Measurements from ENCODE around the gene GPR62. TPM values are rescaled to one million over a fixed set of nuclear protein-coding genes. Genes with fewer than 3 reads are reported as not detected.
A peak's percentile ranks its signal among the peaks of the same experiment; 100 is the strongest.

Gene GPR62
- polyA plus RNA-seq, 3 donors from 2014 or later, result not detected

DNA sequence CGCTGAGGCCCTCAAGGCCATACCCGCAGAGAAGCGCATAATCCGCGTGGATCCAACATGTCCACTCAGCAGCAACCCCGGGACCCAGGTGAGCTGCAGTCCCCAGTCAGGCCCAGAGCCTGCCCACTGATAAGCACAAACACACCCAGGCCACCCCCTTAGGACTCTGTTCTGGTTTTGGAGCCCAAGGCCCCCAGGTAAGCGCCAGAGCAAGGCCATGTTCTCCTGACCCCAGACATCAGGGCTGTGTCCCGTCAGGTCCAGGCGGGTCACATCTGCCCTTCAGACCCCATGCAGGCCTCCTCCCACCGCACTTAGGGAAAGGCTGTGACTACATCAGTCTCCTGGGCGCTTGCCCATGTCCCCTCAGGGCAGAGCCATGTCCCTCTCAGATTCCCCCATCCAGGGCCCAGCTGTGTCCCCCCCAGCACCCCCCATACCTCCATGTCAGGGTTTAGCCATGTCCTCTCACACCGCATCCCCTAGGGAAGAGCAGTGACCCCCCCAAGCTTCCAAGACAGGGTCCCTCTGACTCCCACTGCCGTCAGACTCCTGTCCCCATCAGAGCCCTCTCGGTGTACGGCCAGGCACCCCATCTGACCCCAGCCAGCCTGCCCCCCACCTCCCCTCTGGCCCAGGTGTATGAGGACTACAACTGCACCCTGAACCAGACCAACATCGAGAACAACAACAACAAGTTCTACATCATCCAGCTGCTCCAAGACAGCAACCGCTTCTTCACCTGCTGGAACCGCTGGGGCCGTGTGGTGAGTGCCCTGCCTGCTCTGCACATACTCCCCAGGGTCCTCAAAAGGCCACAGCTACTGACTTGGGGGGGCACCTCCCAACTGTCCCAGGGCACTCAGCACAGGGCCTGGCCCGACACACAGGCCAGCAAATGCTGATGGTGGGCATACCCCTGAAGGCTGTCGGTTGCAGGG lies 11.5 kb upstream of the GPR62 start:
- Mint-ChIP-seq H3K9me3 (no peaks in the 10 kb centered on the region), H3K4me3 (peak overlapping the region in 4 of 5 donors; percentile 9 to 90 (median 18)), H3K36me3 (no peaks in the 10 kb centered on the region), H3K4me1 (peaks cover 26 to 31% of the 10 kb centered on the region in 2 donors), H3K27me3 (ENCODE audit: low read depth in 3 of 3) (peaks cover 2 to 7% (median 6%) of the 10 kb centered on the region in 3 donors), H3K27ac (peak overlapping the region in 3 of 6 donors; percentile 21 to 64 (median 47))
- DNase-seq, result no peak

GRCh38 chr3:51944451-51945021 lies 10.6 kb upstream of the GPR62 start:
- H3K9me3 Mint-ChIP-seq, result no peaks in the 10 kb centered on the region
- peaks cover 21 to 28% of the 10 kb centered on the region in 2 donors for H3K4me1 Mint-ChIP-seq
- peak overlapping the region in 2 of 5 donors; percentile 2 to 12 for H3K4me3 Mint-ChIP-seq
- H3K27me3 Mint-ChIP-seq (ENCODE audit: low read depth in 3 of 3), result peaks cover 2 to 7% (median 6%) of the 10 kb centered on the region in 3 donors
- no peaks in the 10 kb centered on the region for H3K36me3 Mint-ChIP-seq
- peak overlapping the region in 2 of 6 donors; percentile 21 to 71 for H3K27ac Mint-ChIP-seq
- DNase-seq, result no peak

DNA sequence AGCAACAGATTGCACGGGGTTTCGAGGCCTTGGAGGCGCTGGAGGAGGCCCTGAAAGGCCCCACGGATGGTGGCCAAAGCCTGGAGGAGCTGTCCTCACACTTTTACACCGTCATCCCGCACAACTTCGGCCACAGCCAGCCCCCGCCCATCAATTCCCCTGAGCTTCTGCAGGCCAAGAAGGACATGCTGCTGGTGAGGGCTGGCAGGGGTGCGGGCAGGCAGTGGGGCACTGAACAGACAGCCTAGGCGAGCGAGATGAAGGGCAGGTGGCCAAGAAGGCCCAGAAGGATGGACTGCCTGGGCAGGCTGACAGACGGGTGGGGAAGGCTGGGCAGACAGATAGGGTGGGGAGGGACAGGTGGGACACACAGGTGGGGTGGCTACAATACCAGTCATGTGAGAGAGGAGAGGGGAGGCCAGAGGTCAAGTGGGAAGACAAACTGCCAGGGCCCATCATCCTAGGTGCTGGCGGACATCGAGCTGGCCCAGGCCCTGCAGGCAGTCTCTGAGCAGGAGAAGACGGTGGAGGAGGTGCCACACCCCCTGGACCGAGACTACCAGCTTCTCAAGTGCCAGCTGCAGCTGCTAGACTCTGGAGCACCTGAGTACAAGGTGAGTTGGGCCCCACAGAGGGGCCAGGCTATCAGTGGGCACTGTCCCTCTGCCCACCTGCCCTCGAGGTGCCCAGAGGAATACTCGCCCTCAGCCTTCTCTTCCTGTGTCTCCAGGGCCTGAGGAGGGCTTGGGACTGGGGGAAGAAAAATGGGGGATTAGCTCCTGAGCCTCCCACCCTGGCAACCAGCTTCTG lies 9.9 kb upstream of the GPR62 start:
- peaks cover 2 to 7% (median 6%) of the 10 kb centered on the region in 3 donors for H3K27me3 Mint-ChIP-seq (ENCODE audit: low read depth in 3 of 3)
- no peak for DNase-seq
- no peak overlapping the region for H3K4me3 Mint-ChIP-seq
- no peak overlapping the region for H3K27ac Mint-ChIP-seq
- peaks cover 20 to 24% of the 10 kb centered on the region in 2 donors for H3K4me1 Mint-ChIP-seq
- H3K36me3 Mint-ChIP-seq, result no peaks in the 10 kb centered on the region
- H3K9me3 Mint-ChIP-seq, result no peaks in the 10 kb centered on the region

- Mint-ChIP-seq H3K27ac (no peak overlapping the region), H3K4me1 (peaks cover 11 to 15% of the 10 kb centered on the region in 2 donors), H3K4me3 (no peak overlapping the region), H3K27me3 (ENCODE audit: low read depth in 3 of 3) (peaks cover 2 to 7% (median 6%) of the 10 kb centered on the region in 3 donors), H3K9me3 (no peaks in the 10 kb centered on the region), H3K36me3 (no peaks in the 10 kb centered on the region)
- no peak for DNase-seq
These were observed 9.1 kb upstream of the GPR62 start for GRCh38 chr3:51945926-51946705.

GRCh38 chr3:51946796-51947195 lies 8.4 kb upstream of the GPR62 start:
- H3K27me3 Mint-ChIP-seq (ENCODE audit: low read depth in 3 of 3), result peaks cover 2 to 6% (median 4%) of the 10 kb centered on the region in 3 donors
- no peak for DNase-seq
- H3K4me3 Mint-ChIP-seq, result no peak overlapping the region
- no peak overlapping the region for H3K27ac Mint-ChIP-seq
- no peaks in the 10 kb centered on the region for H3K9me3 Mint-ChIP-seq
- H3K4me1 Mint-ChIP-seq, result peaks cover 7 to 11% of the 10 kb centered on the region in 2 donors
- H3K36me3 Mint-ChIP-seq, result no peaks in the 10 kb centered on the region

DNA sequence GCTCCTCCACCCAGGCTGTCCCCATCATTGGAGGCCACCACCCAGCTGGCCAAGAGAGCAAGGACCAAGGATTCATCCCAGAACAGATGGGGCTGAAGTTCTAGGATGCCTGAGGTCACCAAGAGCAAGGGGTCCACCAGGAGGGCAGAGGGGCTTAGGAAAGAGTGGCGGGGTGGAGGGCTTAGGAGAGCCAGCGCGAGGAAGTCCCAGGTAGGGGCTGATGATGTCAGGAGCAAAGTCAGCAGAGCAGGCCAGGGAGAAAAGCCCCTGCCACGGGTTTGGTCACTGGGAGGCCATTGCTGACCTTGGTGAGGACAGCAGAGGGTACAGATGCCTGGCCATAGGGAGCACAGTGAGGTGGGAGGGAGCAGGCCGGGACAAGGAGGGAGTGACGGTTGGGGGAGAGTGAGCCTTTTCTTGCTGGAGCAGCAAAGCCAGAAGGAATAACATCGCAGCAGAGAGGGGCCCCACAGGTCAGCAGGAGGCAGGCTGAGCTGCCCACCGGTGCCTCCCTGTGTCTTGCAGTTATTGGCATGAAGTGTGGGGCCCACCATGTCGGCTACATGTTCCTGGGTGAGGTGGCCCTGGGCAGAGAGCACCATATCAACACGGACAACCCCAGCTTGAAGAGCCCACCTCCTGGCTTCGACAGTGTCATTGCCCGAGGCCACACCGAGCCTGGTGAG lies 7.8 kb upstream of the GPR62 start:
- Mint-ChIP-seq H3K9me3 (no peaks in the 10 kb centered on the region), H3K27me3 (ENCODE audit: low read depth in 3 of 3) (peaks cover 2 to 4% (median 3%) of the 10 kb centered on the region in 3 donors), H3K27ac (peak overlapping the region in 1 of 6 donors; percentile 20), H3K36me3 (no peaks in the 10 kb centered on the region), H3K4me1 (peaks cover under 1 to 8% of the 10 kb centered on the region in 2 donors), H3K4me3 (no peak overlapping the region)
- DNase-seq, result no peak

- Mint-ChIP-seq H3K27ac (peak overlapping the region in 1 of 6 donors; percentile 20), H3K36me3 (no peaks in the 10 kb centered on the region), H3K4me3 (no peak overlapping the region), H3K9me3 (no peaks in the 10 kb centered on the region), H3K27me3 (ENCODE audit: low read depth in 3 of 3) (peaks cover 2 to 6% (median 2%) of the 10 kb centered on the region in 3 donors), H3K4me1 (peaks cover 0 to under 1% of the 10 kb centered on the region in 2 donors)
- DNase-seq, result no peak
These were observed 7.1 kb upstream of the GPR62 start for GRCh38 chr3:51948016-51948580.

- H3K4me1 Mint-ChIP-seq, result no peaks in the 10 kb centered on the region
- H3K36me3 Mint-ChIP-seq, result peaks cover 0 to 7% (median 0%) of the 10 kb centered on the region in 3 donors
- peaks cover 4 to 9% (median 6%) of the 10 kb centered on the region in 3 donors for H3K27me3 Mint-ChIP-seq (ENCODE audit: low read depth in 3 of 3)
- no peaks in the 10 kb centered on the region for H3K9me3 Mint-ChIP-seq
- no peak overlapping the region for H3K27ac Mint-ChIP-seq
- H3K4me3 Mint-ChIP-seq, result no peak overlapping the region
- no peak for DNase-seq
These were observed 6.1 kb upstream of the GPR62 start for GRCh38 chr3:51949121-51949520.

DNA sequence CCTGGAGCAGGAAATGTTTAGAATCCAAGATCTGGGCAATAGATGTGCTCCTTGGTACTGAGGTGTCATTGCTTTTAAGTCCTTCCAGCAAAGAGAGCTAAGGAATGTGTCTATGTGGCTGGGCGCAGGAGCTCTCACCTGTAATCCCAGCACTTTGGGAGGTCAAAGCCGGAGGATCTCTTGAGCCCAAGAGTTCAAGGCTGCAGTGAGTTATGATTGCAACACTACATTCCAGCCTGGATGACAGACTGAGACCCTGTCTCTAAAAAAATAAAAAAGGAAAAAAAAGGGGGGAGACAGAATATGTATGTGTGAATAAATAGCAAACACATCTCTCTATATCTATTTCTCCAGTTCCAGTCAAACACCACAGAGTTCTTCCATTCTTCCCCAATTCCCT lies 4.3 kb upstream of the GPR62 start:
- Mint-ChIP-seq H3K36me3 (peaks cover 0 to 7% (median 0%) of the 10 kb centered on the region in 3 donors), H3K27ac (no peak overlapping the region), H3K9me3 (no peaks in the 10 kb centered on the region), H3K4me3 (no peak overlapping the region), H3K27me3 (ENCODE audit: low read depth in 3 of 3) (peaks cover 8 to 15% (median 11%) of the 10 kb centered on the region in 3 donors), H3K4me1 (no peaks in the 10 kb centered on the region)
- DNase-seq, result no peak

- Mint-ChIP-seq H3K27ac (no peak overlapping the region), H3K4me3 (no peak overlapping the region), H3K36me3 (peaks cover 0 to 7% (median 3%) of the 10 kb centered on the region in 3 donors), H3K27me3 (ENCODE audit: low read depth in 3 of 3) (peaks cover 11 to 18% (median 13%) of the 10 kb centered on the region in 3 donors), H3K4me1 (peaks cover 0 to 9% of the 10 kb centered on the region in 2 donors), H3K9me3 (no peaks in the 10 kb centered on the region)
- DNase-seq, result no peak
These were observed 1.7 kb upstream of the GPR62 start for GRCh38 chr3:51953445-51953844.

DNA sequence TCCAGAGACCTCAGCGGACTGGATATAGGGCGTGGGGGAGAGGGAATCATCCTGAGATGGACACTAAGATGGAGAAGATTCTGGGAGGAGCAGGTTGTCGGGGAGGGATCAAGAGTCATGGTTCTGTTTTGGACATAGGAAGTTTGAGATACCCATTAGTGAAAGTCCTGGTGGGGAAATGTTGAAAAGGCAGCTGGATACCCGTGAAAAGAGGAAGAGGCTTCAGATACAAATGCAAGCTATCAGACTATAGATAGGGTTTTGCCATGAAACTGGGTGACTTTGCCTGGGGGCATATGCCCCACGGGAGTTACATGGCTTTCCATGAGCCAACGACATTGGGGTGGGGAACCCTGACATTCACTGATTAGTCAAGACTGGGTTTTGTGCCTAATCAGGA lies 1.1 kb upstream of the GPR62 start:
- Mint-ChIP-seq H3K9me3 (no peaks in the 10 kb centered on the region), H3K36me3 (peaks cover 0 to 7% (median 4%) of the 10 kb centered on the region in 3 donors), H3K27me3 (ENCODE audit: low read depth in 3 of 3) (peaks cover 11 to 18% (median 13%) of the 10 kb centered on the region in 3 donors), H3K27ac (no peak overlapping the region), H3K4me1 (peaks cover 0 to 9% of the 10 kb centered on the region in 2 donors), H3K4me3 (peak overlapping the region in 1 of 5 donors; percentile 27)
- DNase-seq, result no peak

DNA sequence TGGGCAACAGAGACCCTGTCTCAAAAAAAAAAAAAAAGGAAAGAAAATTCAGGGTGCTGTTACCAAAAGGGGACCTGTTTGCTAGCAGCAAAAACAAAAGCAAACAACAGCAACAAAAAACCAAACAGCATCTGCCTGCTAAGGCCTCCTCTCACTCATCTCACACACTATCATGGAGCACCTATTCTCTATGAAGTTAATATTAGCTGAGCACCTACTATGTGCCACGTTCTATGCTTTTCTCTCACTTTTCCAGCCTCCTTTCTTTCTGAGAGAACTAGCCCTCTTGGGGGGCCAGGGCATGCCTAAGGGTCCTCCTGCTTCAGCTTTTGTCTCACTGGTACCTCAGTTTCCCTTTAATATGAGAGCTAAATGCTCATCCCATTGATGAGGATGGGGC lies 468 bp upstream of the GPR62 start:
- no peaks in the 10 kb centered on the region for H3K9me3 Mint-ChIP-seq
- H3K4me3 Mint-ChIP-seq, result peak overlapping the region in 1 of 5 donors; percentile 27
- peaks cover 0 to 9% of the 10 kb centered on the region in 2 donors for H3K4me1 Mint-ChIP-seq
- peaks cover 0 to 7% (median 4%) of the 10 kb centered on the region in 3 donors for H3K36me3 Mint-ChIP-seq
- peaks cover 11 to 18% (median 13%) of the 10 kb centered on the region in 3 donors for H3K27me3 Mint-ChIP-seq (ENCODE audit: low read depth in 3 of 3)
- no peak overlapping the region for H3K27ac Mint-ChIP-seq
- DNase-seq, result no peak
